Uterus (tissue), 4 donors: ENCODE data around the gene KRTAP5-3. TPM values are rescaled to one million over a fixed set of nuclear protein-coding genes. Genes with fewer than 3 reads are reported as not detected.
A peak's percentile ranks its signal among the peaks of the same experiment; 100 is the strongest.

Experiments
- DNase-seq, 2 donors: peaks; one replicate each; pipeline ENCODE4 v3.0.0-alpha.2; 2019 to 2020
- H3K27ac ChIP-seq, 2 donors: fragments of 200-600 bp; sonication (generic); 1 replicate in 1 of 2; 2 replicates in 1 of 2; pipeline ENCODE4 v1.5.1; 2016 to 2018
- H3K27me3 ChIP-seq, 2 donors: fragments of 200-600 bp; sonication (generic); one replicate each; pipeline ENCODE4 v1.5.1; 2018 to 2019; ENCODE audit warnings: control low read depth in 1 of 2
- H3K36me3 ChIP-seq, 2 donors: fragments of 200-600 bp; sonication (generic); one replicate each; pipeline ENCODE4 v1.5.1; 2019; ENCODE audit warnings: control low read depth in 1 of 2
- H3K4me1 ChIP-seq, 2 donors: fragments of 200-600 bp; sonication (generic); one replicate each; pipeline ENCODE4 v1.5.1; 2018 to 2019; ENCODE audit warnings: control low read depth in 1 of 2
- H3K4me3 ChIP-seq, 2 donors: fragments of 200-600 bp; sonication (generic); 1 replicate in 1 of 2; 2 replicates in 1 of 2; pipeline ENCODE4 v1.5.1; 2018 to 2019; ENCODE audit warnings: mild to moderate bottlenecking in 1 of 2
- H3K9me3 ChIP-seq, 2 donors: fragments of 200-600 bp; sonication (generic); one replicate each; pipeline ENCODE4 v1.5.1; 2019; ENCODE audit warnings: control low read depth in 1 of 2
- CTCF ChIP-seq, 4 experiments: fragments of 200-600 bp in 2 of 4; fragments of 450-650 bp in 2 of 4; sonication (generic) in 2 of 4; IDR thresholded peaks; one replicate each; pipeline ENCODE4 v1.5.1; 2016 to 2019; ENCODE audit warnings: antibody characterized with exemption in 4 of 4, mild to moderate bottlenecking in 2 of 4, moderate library complexity in 1 of 4
- POLR2A ChIP-seq, 2 donors: fragments of 450-650 bp; IDR thresholded peaks; one replicate each; pipeline ENCODE4 v1.6.1; 2016; ENCODE audit warnings: antibody characterized with exemption in 2 of 2, mild to moderate bottlenecking in 1 of 2, moderate library complexity in 1 of 2
- intact Hi-C: fragments of 100-400 bp; cut with DNase I; formaldehyde crosslinking; loops from one replicate; pipeline ENCODE4 v1.15.1; 2023; ENCODE audit warnings: low total_unique reads
- total RNA-seq, 4 donors: library from RNA; depleted of rRNA in 3 of 4; stranded (reverse); fragments of >200 nt in 3 of 4; gene quantifications; one replicate each; pipeline versions ENCODE4 v1.1.0 to v1.2.4, GENCODE V29; 2014 to 2023
- donor health status: DM: yes; HTN: yes; CAD: no.

Gene KRTAP5-3
- total RNA-seq, 4 donors from 2014 or later = not detected

GRCh38 chr11:1629326-1630185 is 21.3 kb upstream of the KRTAP5-3 start, which contains the start of gene KRTAP5-5:
TSS of gene KRTAP5-5 (plus strand) at chr11:1629775. CDS start at chr11:1629841, 66 bp downstream.
- H3K4me3 ChIP-seq = no peak within 1 kb of the TSS
- no peaks in the 10 kb centered on the region for H3K4me1 ChIP-seq
- no peak within 1 kb of the TSS for H3K27ac ChIP-seq
- no peaks in the 10 kb centered on the region for H3K27me3 ChIP-seq
- no peaks in the 10 kb centered on the region for H3K9me3 ChIP-seq
- H3K36me3 ChIP-seq = no peaks in the 10 kb centered on the region
- no peak for TF ChIP-seq CTCF (IDR thresholded peaks at IDR 0.05)
- TF ChIP-seq POLR2A (IDR thresholded peaks at IDR 0.05) = no peak
- intact Hi-C loops = no loop called here
- no peak for DNase-seq

GRCh38 chr11:1628506-1629325 is 20.5 kb upstream of the KRTAP5-3 start:
- peak; percentile 50 to 61 (median 58) for TF ChIP-seq CTCF (IDR thresholded peaks at IDR 0.05)
- no peak for TF ChIP-seq POLR2A (IDR thresholded peaks at IDR 0.05)
- Histone ChIP-seq H3K9me3 (no peaks in the 10 kb centered on the region), H3K36me3 (no peaks in the 10 kb centered on the region), H3K27ac (no peak overlapping the region), H3K27me3 (no peaks in the 10 kb centered on the region), H3K4me3 (no peak overlapping the region), H3K4me1 (no peaks in the 10 kb centered on the region)
- no peak for DNase-seq
- intact Hi-C loops = no loop called here

- no peaks in the 10 kb centered on the region for H3K9me3 ChIP-seq
- H3K27ac ChIP-seq = no peak overlapping the region
- TF ChIP-seq CTCF (IDR thresholded peaks at IDR 0.05) (no peak), POLR2A (IDR thresholded peaks at IDR 0.05) (no peak)
- H3K27me3 ChIP-seq = no peaks in the 10 kb centered on the region
- H3K36me3 ChIP-seq = no peaks in the 10 kb centered on the region
- H3K4me1 ChIP-seq = no peaks in the 10 kb centered on the region
- no peak for DNase-seq
- H3K4me3 ChIP-seq = no peak overlapping the region
- intact Hi-C loops = no loop called here
These were observed 17.3 kb upstream of the KRTAP5-3 start for GRCh38 chr11:1625541-1625940.

GRCh38 chr11:1624621-1625020 is 16.4 kb upstream of the KRTAP5-3 start:
- no peak for TF ChIP-seq CTCF (IDR thresholded peaks at IDR 0.05)
- TF ChIP-seq POLR2A (IDR thresholded peaks at IDR 0.05) = no peak
- Histone ChIP-seq H3K27me3 (no peaks in the 10 kb centered on the region), H3K4me1 (no peaks in the 10 kb centered on the region), H3K36me3 (no peaks in the 10 kb centered on the region), H3K9me3 (no peaks in the 10 kb centered on the region), H3K27ac (no peak overlapping the region), H3K4me3 (no peak overlapping the region)
- no peak for DNase-seq
- intact Hi-C loops = no loop called here

- Histone ChIP-seq H3K4me3 (no peak overlapping the region), H3K4me1 (no peaks in the 10 kb centered on the region), H3K27me3 (no peaks in the 10 kb centered on the region), H3K9me3 (no peaks in the 10 kb centered on the region), H3K27ac (no peak overlapping the region), H3K36me3 (no peaks in the 10 kb centered on the region)
- no peak for DNase-seq
- TF ChIP-seq POLR2A (IDR thresholded peaks at IDR 0.05) = no peak
- no peak for TF ChIP-seq CTCF (IDR thresholded peaks at IDR 0.05)
- intact Hi-C loops = no loop called here
These were observed 15.5 kb upstream of the KRTAP5-3 start for GRCh38 chr11:1623716-1624115.
